ENCODE data around the gene ZP2. TPM values are rescaled to one million over a fixed set of nuclear protein-coding genes. Genes with fewer than 3 reads are reported as not detected.

Gene ZP2
- total RNA-seq, 1 experiment from 2014 or later: not detected

DNA sequence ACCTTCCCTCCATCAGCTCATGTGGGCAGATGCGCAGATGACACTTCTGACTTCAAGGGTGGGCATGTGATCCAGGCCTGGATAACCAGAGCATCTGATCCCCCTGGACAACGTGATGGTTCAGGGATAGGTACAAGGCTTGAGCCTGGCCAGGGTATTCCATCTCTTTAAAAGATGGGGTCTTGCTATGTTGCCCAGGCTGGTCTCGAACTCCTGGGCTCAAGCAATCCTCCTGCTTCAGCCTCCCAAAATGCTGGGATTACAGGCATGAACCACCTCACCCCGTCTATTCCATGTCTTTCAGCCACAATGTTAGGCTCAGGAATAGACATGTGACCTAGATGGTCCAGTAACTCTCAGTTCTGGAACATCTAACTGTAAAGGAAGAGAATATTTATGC lies 45.9 kb upstream of the ZP2 start:
- Histone ChIP-seq H4K20me1 (ENCODE audit: control insufficient read depth, insufficient read depth, insufficient read length) (no peaks in the 10 kb centered on the region), H4K8ac (replicated peaks; ENCODE audit: insufficient read length, low read depth, low read length) (no peak overlapping the region), H3K56ac (ENCODE audit: insufficient read length, low read depth, low read length) (no peak overlapping the region), H3K9ac (ENCODE audit: extremely low read depth, insufficient read length, low read length) (no peak overlapping the region), H3K9me3 (ENCODE audit: control insufficient read depth, low read depth, low read length) (no peaks in the 10 kb centered on the region), H2BK20ac (ENCODE audit: low read depth, low read length, poor library complexity, severe bottlenecking) (no peak overlapping the region), H2AFZ (ENCODE audit: low read length) (no peak overlapping the region), H3K27me3 (ENCODE audit: insufficient read depth, low read length) (no peaks in the 10 kb centered on the region), H3K23ac (ENCODE audit: insufficient read length, low read depth, low read length) (no peak overlapping the region), H2BK12ac (ENCODE audit: insufficient read length, low read depth, low read length) (no peak overlapping the region), H3K4me1 (ENCODE audit: insufficient read depth, low read length) (no peaks in the 10 kb centered on the region), H4K5ac (ENCODE audit: insufficient read length, low read depth, low read length) (no peak overlapping the region), H3K14ac (ENCODE audit: insufficient read depth, low read length) (no peak overlapping the region), H3T11ph (ENCODE audit: low read length) (no peak overlapping the region), H3K79me1 (ENCODE audit: insufficient read depth, low read depth, low read length, poor library complexity, severe bottlenecking) (no peaks in the 10 kb centered on the region), H3K79me2 (ENCODE audit: insufficient read depth, low read length) (no peaks in the 10 kb centered on the region), H3K4me2 (ENCODE audit: insufficient read depth, insufficient read length, low read length) (no peak overlapping the region), H2BK15ac (ENCODE audit: low read depth, low read length) (no peak overlapping the region), H2AK5ac (ENCODE audit: insufficient read length, low read length) (no peak overlapping the region), H3K4ac (ENCODE audit: low read depth, low read length) (no peak overlapping the region), H3K23me2 (ENCODE audit: insufficient read length, low read depth, low read length, poor library complexity, severe bottlenecking) (no peaks in the 10 kb centered on the region), H2BK5ac (ENCODE audit: insufficient read length, low read length) (no peak overlapping the region), H4K91ac (ENCODE audit: insufficient read length, low read depth, low read length) (no peak overlapping the region), H3K18ac (ENCODE audit: insufficient read length, low read depth, low read length) (no peak overlapping the region), H3K27ac (ENCODE audit: insufficient read length, low read depth, low read length) (no peak overlapping the region), H2BK120ac (ENCODE audit: low read depth, low read length, poor library complexity, severe bottlenecking) (no peak overlapping the region)
- DNase-seq: no peak
- Mint-ChIP-seq H3K4me1 (0 out of 4 replicates have a peak, but pooled peaks cover 0 to 2% of the 10 kb centered on the region in 2 experiments), H3K27me3 (ENCODE audit: low read depth) (no peaks in the 10 kb centered on the region), H3K36me3 (ENCODE audit: insufficient read depth in 1 of 3, low read depth in 3 of 3) (peaks cover 0 to 5% (median 3%) of the 10 kb centered on the region in 3 experiments; a peak in 3 of 7 replicates), H3K27ac (no peak overlapping the region), H3K9me3 (no peaks in the 10 kb centered on the region; a peak in 1 of 5 replicates), H3K4me3 (no peak overlapping the region)
- TF ChIP-seq, protein P1, sequence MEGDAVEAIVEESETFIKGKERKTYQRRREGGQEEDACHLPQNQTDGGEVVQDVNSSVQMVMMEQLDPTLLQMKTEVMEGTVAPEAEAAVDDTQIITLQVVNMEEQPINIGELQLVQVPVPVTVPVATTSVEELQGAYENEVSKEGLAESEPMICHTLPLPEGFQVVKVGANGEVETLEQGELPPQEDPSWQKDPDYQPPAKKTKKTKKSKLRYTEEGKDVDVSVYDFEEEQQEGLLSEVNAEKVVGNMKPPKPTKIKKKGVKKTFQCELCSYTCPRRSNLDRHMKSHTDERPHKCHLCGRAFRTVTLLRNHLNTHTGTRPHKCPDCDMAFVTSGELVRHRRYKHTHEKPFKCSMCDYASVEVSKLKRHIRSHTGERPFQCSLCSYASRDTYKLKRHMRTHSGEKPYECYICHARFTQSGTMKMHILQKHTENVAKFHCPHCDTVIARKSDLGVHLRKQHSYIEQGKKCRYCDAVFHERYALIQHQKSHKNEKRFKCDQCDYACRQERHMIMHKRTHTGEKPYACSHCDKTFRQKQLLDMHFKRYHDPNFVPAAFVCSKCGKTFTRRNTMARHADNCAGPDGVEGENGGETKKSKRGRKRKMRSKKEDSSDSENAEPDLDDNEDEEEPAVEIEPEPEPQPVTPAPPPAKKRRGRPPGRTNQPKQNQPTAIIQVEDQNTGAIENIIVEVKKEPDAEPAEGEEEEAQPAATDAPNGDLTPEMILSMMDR (conservative IDR thresholded peaks at IDR 0.05): no peak
- no CpG with 5 or more reads among the region's 4 CpGs for WGBS (ENCODE audit: extremely low coverage, insufficient read length, low lambda C conversion rate)
